ENCODE results near the gene CYP21A2.
"Not testable (repeated sequence)": the region's sequence is repeated elsewhere in the genome, so short reads cannot be mapped to it uniquely, and the experiment has no call there.

The CYP21A2 gene

DNA sequence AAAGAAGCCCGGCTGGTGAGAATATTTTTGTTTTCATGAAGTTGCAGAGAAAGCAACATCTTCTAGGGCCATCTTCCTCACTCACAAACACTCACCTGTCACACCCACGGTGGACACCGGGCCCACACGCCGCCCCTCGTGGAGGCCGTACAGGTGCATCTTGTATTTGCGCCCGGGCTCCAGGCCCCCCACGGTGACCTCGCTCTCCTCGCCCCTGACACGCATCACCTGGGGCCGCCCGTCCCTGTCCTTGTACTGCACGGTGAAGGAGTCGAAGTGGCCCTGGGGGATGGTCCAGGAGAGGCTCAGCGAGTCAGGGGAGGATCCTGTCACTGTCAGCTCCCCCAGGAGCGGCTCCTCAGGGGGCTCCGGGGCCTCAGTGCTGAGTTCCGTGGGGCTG, 17.5 kb downstream of the CYP21A2 start:
- not testable (repeated sequence) for DNase-seq

DNA sequence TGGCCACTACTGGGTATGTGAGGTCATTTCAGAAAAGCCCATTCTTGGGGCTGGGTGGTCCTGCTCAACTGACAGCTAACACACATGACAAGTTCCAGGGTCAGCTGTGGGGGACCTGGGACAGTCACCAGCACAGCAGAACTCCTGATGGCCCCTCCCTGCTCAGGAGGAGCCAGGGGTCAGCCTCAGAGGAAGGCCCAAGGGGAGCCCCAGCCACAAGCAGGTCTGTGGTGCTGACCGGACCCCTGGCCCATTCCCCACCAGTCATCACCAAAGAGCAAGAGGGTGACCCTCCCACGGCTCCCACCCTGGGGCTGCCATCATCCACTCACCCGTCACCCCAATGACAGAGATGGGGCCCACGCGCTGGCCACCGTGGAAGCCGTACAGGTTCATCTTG, 18.0 kb downstream of the CYP21A2 start:
- no peak for DNase-seq

DNA sequence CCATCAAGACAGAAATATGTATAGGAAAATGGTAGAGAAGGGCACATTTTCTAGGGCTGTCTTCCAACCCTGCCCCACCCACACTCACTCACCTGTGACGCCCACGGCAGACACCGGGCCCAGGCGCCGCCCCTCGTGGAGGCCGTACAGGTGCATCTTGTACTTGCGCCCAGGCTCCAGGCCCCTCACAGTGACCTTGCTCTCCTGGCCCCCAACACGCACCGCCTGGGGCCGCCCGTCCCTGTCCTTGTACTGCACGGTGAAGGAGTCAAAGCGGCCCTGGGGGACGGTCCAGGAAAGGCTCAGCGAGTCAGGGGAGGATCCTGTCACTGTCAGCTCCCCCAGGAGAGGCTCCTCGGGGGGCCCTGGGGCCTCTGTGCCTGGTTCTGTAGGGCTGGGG, 19.8 kb downstream of the CYP21A2 start:
- no peak for DNase-seq

DNA sequence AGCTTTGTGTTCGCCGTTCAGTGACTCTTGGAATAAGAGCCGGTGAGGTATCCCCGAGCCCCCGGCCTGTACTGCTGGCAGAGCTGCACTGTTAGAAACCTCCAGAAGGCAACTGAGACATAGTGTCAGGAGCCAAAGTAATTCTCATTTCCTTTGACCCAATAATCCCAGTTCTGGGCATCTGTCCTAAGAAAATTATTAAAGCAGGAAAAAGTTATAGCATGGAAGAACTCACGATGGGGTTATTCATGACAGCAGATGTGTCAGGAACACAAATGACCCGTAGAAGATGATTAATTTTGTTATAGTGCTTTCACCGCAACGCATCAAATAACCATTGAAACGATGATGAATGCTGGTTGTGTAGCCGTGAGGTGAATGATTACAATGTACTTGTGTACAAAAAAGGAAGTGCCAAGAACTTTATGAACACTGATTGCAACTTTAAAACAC, 20.3 kb downstream of the CYP21A2 start:
- DNase-seq, result no peak

DNA sequence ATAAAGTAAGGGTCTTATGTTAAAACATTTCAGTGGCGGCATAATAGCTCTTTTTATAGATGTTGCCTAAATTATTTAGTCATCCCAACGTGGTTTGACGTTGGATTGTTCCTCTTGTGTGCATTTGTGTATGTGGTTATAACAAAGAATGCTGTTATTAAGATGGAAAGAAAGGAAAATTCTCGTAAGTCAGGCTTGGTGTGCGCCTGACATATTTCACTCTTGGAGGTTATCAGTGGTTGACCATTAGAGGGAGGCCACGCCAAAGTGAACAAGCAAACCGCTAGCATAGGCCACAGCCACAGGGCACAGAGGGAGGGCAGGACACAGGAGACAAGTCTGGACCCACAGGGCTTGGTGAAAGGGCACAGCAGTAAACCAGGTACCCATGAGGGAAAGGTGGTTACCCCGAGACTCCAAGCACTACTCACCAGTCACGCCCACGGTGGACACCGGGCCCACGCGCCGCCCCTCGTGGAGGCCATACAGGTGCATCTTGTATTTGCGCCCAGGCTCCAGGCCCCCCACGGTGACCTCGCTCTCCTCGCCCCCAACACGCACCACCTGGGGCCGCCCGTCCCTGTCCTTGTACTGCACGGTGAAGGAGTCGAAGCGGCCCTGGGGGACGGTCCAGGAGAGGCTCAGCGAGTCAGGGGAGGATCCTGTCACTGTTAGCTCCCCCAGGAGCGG, 22.9 kb downstream of the CYP21A2 start:
- DNase-seq, result no peak

DNA sequence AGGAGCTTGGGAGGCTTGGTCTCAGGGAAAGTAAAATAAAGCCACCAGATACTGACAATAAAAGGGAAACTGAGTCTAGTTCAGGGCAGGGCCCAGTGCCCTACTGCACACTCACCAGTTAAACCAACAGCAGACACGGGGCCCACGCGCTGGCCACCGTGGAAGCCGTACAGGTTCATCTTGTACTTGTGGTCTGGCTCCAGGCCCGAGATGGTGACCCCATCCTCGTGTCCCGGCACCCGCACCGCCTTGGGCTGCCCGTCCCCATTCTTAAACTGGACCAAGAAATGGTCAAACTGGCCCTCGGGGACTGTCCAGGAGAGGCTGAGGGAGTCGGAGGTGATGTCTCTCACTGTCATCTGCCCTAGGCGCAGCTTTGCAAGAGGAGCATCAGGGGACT, 26.5 kb downstream of the CYP21A2 start:
- no peak for DNase-seq

DNA sequence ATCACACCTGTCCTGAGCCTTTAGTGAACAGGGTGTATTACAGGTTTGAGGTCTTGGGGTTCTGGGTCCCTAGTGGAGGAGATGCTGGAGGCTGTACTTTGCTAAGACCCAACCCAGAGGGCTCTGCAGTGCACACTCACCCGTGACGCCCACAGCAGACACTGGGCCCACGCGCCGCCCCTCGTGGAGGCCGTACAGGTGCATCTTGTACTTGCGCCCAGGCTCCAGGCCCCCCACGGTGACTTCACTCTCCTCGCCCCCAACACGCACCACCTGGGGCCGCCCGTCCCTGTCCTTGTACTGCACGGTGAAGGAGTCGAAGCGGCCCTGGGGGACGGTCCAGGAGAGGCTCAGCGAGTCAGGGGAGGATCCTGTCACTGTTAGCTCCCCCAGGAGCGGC, 29.3 kb downstream of the CYP21A2 start:
- DNase-seq, result not testable (repeated sequence)

DNA sequence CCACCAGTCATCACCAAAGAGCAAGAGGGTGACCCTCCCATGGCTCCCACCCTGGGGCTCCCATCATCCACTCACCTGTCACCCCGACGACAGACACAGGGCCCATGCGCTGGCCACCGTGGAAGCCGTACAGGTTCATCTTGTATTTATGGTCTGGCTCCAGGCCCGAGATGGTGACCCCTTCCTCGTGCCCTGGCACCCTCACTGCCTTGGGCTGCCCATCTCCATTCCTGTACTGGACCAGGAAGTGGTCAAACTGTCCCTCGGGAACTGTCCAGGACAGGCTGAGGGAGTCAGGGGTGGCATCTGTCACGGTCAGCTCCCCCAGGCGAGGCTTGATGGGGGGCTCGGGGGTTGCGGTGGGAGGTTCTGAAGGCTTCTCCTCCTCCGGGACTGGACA, 30.1 kb downstream of the CYP21A2 start:
- not testable (repeated sequence) for DNase-seq

DNA sequence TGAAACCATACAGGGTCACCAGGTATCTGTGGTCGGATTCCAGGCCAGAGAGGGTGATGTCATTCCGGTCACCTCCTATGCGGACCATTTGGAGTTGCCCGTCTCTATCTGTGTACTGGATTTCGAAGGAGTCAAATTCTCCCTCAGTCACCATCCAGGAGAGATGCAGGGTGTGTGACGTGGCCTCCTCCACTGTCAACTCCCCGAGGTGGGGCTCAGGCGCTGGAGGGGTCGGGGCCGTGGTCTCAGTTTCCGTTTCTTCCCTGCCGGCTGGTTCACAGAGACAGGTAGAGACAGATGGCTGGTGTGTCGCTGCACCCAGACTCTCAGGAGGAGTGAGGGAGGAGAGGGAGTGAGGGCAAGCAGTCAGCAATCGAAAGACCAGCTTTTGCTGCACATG, 30.7 kb downstream of the CYP21A2 start:
- no peak for DNase-seq

DNA sequence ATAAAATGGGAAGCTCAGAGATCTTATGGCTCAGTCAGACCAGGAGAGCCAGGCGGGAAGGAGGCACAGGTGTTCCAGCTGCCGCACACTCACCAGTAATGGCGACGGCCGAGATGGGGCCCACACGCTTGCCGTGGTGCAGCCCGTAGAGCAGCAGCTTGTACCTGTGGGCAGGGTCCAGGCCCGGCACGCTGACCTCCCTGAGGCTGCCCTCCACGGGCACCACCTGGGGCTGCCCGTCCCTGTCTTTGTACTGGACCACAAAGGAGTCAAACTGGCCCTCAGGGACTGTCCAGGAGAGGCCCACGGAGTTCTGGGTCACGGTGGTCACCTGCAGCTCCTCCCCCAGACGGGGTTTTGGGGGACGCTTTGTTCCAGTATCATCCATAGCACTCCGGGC, 31.2 kb downstream of the CYP21A2 start:
- no peak for DNase-seq

DNA sequence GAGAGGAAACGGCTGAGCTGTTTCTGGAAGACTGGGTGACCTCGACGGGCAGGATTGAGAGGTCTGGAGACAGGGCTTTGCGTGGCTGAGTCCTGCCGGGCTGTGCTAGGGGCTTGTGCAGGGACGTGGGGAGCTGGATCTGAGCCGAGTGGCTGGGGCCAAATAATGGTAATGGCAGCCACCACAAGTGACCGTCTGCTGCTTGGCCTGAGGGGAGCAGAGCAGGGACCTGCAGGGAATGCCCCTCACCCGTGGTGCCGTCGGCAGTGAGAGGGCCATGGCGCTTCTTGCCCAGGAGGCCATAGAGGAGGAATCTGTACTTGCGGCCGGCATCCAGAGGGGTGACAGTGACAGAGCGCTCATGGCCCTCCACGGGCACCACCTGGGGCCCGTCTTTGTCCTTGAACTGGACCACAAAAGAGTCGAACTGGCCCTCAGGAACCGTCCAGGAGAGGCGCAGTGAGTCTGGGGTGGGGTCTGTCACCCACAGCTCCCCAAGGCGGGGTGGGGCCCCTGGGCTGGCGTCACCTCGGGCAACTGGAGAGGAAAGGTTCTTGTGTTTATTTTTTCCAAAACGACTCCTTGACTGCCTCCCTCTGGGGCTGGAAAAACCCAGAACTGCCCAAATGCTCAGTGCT, 31.8 kb downstream of the CYP21A2 start:
- DNase-seq, result no peak

DNA sequence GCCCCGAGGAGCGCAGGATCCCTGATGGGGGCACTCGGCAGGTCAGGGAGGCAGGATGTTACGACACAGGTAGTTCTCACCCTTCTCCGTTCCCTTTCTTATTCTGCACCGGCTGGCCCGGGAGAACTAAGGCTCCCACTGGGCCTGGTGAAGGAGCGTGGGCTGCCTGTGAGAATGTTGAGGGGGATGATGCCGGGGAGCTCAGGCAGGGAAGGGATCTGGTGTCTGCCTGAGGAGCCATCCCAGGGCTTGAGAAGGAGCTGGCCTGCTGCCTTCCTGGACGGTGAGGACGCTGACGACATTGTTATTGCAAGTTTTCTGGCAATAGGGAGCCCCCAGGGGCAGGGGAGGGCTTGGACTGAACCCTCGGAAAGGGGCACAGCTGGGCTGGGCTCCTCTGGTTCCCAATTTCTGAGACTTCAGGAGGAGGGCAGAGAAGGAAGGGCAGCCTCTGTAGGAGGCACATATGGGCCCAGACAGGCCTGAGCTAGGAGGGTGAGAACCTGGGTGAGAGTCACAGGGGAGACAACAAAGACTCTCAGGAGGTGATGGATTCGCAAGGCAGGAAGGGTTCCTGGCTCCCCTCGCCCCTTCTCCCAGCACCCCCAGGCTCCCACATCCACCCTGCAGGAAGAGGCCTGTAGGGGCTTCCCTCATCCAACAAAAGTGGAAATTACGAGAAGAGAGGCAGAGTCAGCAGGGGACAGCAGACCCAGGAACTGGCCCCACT, 32.8 kb downstream of the CYP21A2 start:
- DNase-seq, result no peak

DNA sequence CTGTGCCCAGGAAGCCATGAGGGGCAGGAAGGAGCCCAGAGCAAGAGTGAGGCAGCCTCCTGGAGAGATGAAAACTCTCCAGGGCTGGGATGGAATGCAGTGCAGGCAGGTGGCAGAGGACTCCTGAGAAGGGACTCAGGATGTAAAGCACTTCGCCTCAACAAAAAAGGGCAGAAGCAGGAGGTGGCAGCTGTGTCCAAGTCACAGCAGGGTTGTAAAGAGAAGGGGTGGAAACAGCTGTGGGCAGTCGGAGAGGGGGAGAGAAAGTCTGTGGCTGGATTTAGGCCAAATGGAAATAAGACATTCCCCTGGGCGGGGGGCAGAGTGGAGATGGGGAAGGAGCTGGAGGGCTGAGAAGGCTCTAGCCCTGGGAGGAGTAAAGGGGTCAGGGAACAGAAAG, 34.9 kb downstream of the CYP21A2 start:
- DNase-seq, result no peak

DNA sequence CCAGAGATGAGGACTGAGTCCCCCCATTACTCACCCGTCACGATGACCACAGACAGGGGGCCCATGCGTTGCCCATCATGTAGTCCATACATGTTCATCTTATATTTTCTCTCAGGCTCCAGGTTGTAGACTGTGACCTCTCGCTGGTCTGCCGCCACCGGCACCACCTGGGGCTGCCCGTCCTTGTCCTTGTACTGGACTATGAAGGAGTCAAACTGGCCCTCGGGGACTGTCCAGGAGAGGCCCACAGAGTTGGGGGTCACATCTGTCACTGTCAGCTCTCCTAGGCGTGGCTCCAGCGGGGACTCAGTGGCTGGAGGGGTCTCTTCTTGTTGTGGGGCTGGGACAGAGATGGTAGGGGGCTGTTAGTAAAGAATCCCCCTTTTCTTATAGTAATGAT, 35.4 kb downstream of the CYP21A2 start:
- no peak for DNase-seq

DNA sequence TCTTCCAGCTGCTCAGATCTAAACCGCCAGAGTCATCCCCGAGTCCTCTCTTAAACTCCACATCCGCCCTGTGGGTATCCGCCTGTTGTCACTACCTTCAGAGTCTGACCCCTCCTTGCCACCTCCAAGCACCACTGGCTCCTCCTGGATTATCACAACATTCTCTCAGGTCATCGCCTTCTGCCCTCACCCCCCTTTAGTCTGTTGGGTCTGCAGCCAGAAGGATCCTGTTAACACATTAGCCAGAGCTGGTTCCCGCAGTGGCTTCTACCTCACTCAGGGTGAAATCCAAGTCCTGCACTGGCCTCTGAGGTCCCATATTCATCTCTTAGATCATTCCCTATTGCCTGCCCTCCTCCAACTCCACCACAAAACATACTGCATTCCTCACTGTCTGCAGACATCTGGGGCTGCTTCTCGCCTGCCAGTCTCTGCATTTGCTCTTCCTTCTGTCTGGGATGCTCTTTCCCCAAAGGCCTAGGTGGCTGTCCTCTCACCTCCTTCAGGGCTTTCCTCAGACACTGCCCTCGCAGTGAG, 36.8 kb downstream of the CYP21A2 start:
- no peak for DNase-seq

DNA sequence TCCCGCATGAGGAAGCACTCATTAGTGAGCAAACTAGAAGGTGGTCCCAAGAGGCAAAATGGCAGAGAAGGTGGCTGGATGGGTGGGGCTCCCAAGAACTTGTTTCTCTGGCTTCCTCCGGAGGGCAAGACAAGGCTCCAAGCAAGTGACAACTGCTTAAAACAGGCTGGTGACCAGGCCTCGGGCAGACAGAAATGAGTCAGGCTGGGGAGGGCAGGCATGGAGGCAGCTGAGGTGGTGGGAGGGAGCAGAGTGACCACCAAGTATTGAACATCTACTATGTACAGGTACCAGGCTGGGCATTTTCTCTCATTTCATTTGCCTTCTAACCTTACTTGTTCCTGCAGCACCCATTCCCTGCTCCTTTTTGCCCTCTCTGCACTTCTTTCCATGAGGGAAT, 37.6 kb downstream of the CYP21A2 start:
- DNase-seq, result no peak

DNA sequence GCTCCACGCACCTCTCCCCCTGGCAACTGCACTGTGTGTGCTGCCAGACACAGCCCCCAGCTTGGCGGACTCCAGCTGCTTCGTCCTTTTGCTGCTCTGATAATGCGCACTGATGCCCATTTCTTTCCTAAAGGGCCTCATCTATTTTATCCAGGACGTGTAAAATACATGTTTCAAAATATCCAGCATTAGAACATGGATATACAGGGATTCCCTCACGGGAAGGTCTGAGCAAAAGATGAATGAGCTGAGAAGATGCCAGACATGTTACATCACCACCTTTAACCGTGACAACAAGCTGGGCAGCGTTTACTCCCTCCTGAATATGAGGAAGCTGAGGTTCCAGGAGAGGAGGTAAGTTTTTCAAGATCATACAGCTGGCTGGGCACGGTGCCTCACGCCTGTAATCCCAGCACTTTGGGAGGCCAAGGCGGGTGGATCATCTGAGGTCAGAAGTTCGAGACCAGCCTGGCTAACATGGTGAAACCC, 38.1 kb downstream of the CYP21A2 start:
- DNase-seq, result no peak

DNA sequence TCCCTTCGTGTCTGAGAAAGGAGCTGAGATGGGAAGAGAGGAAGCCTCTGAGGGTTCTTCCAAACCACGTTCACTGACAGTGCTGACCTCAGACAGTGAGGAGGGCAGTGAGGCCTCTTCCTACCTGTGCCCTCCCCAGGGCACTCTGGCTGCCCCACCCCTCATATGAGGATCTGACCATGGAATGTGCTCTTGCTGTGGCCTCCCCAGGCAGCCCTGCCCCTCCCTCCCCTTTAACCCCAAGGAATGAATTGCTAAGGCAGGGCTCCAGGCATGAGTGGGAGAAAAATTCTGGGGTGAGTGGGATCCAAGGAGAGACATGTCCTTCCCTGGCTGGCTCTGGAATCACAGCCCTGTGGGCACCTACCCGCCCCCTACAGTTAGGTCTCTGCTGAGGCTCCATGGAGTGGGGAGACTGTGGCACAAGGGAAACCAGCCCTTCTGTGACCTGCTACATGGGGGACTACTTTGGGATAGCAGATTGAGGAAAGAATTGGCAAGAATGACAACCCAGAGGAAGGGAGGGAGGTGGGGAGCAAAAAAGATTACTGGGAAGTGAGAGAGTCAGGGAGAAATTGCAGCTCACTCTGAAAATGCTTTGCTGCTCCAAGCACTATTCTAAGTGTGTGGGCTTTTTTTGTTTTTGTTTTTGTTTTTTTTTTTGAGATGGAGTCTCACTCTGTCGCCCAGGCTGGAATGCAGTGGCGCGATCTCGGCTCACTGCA, 41.5 kb downstream of the CYP21A2 start:
- DNase-seq, result no peak

DNA sequence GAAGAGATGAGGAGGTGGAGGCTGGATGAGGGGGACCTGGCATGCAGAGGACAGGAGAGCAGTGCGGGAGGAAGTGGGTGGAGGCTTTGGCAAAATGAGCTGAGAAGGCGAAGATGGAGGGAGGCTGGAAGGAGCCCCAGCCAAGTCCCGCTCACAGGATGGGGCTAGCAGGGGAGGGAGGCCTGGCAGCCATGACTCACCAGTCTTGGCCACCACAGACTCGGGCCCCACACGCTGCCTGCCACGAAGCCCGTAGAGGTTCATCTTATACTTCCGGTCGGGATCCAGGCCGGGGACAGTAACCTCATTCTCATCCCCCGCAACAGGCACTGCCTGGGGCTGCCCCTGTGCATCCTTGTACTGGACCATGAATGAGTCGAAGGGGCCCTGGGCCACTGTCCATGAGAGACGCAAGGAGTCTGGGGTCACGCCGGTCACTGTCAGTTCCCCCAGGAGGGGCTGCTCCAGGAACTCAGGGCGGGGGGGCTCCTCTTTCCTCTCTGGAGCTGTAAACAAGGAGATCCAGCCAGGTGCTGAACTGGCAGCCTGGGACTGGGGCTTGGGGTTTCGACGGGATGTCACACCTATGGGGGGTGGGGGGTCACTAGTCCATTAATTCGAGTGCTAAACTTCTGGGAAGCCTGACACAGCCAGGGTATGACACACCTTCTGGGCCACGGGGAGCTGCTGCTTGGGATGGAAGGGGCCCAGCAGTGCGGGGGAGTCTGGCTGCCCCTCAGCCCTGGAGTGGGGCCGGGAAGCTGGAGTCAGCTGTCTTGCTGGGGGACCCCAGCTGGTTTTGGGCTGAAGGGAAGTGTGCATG, 43.2 kb downstream of the CYP21A2 start:
- no peak for DNase-seq

DNA sequence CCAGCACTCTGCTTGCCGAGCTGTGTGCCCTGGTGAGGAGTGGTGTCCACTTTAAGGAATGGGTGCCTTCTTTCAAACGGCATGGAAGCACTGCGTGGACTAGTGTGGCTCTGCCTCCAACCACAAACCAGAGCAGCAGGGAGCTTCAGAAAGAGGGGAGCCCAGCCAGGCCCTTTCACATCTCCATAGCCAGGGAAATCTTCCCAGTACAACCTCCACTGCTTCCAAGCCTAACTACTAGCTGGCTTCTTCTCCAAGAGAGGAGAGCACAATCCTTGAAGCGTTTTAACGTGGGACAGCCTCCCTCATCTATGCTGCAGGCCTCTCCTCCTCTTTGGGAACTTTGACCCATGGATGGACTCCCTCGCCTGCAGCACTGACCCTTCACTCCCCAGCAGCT, 44.3 kb downstream of the CYP21A2 start:
- DNase-seq, result no peak

DNA sequence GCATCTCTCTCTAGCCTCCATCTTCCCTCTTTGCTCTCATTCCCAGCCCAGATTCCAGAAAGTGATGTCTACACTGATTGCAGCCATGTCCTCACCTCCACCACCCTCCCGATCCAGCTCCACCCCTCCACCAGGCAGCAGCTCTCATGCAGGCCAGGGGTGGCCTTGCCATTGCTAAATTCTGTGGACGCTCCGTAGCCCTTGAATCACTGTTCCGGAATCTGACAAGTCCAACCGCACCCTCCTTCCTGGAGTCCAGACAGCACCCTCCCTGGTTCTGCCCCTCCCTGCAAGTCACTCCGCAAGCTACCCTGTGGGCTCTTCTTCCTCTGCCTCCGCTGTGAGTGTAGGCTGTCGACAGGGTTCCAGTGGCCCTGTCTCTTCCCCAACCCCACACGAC, 44.7 kb downstream of the CYP21A2 start:
- no peak for DNase-seq
